ENCODE measurements around the gene CARM1.
A peak's percentile ranks its signal among the peaks of the same experiment; 100 is the strongest.

GRCh38 chr19:10864538-10864899, 6.8 kb upstream of the CARM1 start:
- TF ChIP-seq CTCF (IDR thresholded peaks at IDR 0.05) (peak; percentile 71), E2F6 (IDR thresholded peaks at IDR 0.05; ENCODE audit: borderline replicate concordance, low read depth) (no peak), POLR2A (IDR thresholded peaks at IDR 0.05; ENCODE audit: low read length) (no peak)

Data from A549 (cell line).